GM18907 (cell line): ENCODE measurements around the gene TOP1.
"Not testable (repeated sequence)": the region's sequence is repeated elsewhere in the genome, so short reads cannot be mapped to it uniquely, and the experiment has no call there.

ENCODE experiments used
- ATAC-seq: cut with Tn5 transposase; IDR thresholded peaks from one replicate; pipeline ENCODE4 v1.9.1; 2021; ENCODE audit warnings: mild to moderate bottlenecking, moderate library complexity; ENCODE audit not compliant: unreplicated experiment

TOP1 gene

GRCh38 chr20:41087777-41088176 lies 59.2 kb downstream of the TOP1 start:
- ATAC-seq: no peak

- no peak for ATAC-seq
Observed at GRCh38 chr20:41089555-41089954, 60.9 kb downstream of the TOP1 start.

GRCh38 chr20:41091927-41092326 lies 63.3 kb downstream of the TOP1 start:
- no peak for ATAC-seq

- no peak for ATAC-seq
Observed at GRCh38 chr20:41094353-41095055, 65.9 kb downstream of the TOP1 start.

GRCh38 chr20:41095110-41095969 lies 66.7 kb downstream of the TOP1 start:
- no peak for ATAC-seq

GRCh38 chr20:41098703-41099250 lies 70.2 kb downstream of the TOP1 start:
- no peak for ATAC-seq

- no peak for ATAC-seq
Observed at GRCh38 chr20:41100001-41100480, 71.4 kb downstream of the TOP1 start.

GRCh38 chr20:41101660-41102059 lies 73.0 kb downstream of the TOP1 start:
- no peak for ATAC-seq

- ATAC-seq: no peak
Observed at GRCh38 chr20:41108531-41108930, 79.9 kb downstream of the TOP1 start.

GRCh38 chr20:41110012-41110411 lies 81.4 kb downstream of the TOP1 start:
- no peak for ATAC-seq

- no peak for ATAC-seq
Observed at GRCh38 chr20:41110930-41111577, 82.4 kb downstream of the TOP1 start.

GRCh38 chr20:41111578-41111951 lies 82.9 kb downstream of the TOP1 start:
- no peak for ATAC-seq

GRCh38 chr20:41116282-41116956 lies 87.8 kb downstream of the TOP1 start:
- no peak for ATAC-seq

GRCh38 chr20:41118159-41118558 lies 89.5 kb downstream of the TOP1 start:
- not testable (repeated sequence) for ATAC-seq

GRCh38 chr20:41118632-41119031 lies 90.0 kb downstream of the TOP1 start:
- ATAC-seq: no peak

- no peak for ATAC-seq
Observed at GRCh38 chr20:41119614-41120561, 91.3 kb downstream of the TOP1 start.

GRCh38 chr20:41121399-41121798 lies 92.8 kb downstream of the TOP1 start:
- no peak for ATAC-seq

GRCh38 chr20:41123631-41124030 lies 95.0 kb downstream of the TOP1 start:
- no peak for ATAC-seq

- no peak for ATAC-seq
Observed at GRCh38 chr20:41124451-41125094, 96.0 kb downstream of the TOP1 start.
